22Rv1 (cell line): ENCODE measurements around the gene ATP2B3.
A peak's percentile ranks its signal among the peaks of the same experiment; 100 is the strongest.

Experiments used
- H3K27ac ChIP-seq: fragments of 450-650 bp; 2 replicates; pipeline ENCODE4 v1.5.1; 2017
- ZFX ChIP-seq: fragments of 450-650 bp; IDR thresholded peaks from 2 replicates; pipeline ENCODE4 v1.6.1; 2017; ENCODE audit warnings: antibody characterized with exemption, borderline replicate concordance
- TF ChIP-seq, protein P1 (sequence below): fragments of 450-650 bp; IDR thresholded peaks from 2 replicates; pipeline ENCODE4 v1.5.1; 2017; ENCODE audit warnings: mild to moderate bottlenecking

ATP2B3 gene

DNA sequence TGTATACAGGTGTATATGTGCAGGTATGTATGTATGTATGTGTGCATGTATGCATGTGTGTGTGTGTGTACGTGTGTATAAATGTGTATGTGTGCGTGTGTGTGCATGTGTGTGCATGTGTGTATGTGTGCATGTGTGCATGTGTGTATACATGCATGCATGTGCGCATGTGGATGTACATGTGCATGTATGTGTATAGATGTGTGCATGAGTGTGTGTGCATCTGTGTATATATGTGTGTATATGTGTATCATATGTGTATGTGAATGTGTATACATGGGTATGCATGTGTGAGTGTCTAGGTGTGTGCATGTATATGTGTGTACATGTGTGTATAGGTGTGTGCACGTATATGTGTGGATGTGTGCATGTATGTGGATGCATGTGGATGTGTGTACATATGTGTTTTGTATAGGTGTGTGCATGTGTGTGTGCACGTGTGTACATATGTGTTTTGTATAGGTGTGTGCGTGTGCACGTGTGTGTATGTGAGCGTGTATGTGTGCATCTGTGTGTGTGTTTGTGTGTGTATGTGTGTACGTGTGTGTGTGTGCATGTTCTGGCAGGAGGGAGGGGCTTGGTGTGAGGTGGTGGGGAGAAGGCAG is 16.7 kb upstream of the ATP2B3 start:
- no peak overlapping the region for H3K27ac ChIP-seq
- no peak for TF ChIP-seq ZFX
- TF ChIP-seq, protein P1, sequence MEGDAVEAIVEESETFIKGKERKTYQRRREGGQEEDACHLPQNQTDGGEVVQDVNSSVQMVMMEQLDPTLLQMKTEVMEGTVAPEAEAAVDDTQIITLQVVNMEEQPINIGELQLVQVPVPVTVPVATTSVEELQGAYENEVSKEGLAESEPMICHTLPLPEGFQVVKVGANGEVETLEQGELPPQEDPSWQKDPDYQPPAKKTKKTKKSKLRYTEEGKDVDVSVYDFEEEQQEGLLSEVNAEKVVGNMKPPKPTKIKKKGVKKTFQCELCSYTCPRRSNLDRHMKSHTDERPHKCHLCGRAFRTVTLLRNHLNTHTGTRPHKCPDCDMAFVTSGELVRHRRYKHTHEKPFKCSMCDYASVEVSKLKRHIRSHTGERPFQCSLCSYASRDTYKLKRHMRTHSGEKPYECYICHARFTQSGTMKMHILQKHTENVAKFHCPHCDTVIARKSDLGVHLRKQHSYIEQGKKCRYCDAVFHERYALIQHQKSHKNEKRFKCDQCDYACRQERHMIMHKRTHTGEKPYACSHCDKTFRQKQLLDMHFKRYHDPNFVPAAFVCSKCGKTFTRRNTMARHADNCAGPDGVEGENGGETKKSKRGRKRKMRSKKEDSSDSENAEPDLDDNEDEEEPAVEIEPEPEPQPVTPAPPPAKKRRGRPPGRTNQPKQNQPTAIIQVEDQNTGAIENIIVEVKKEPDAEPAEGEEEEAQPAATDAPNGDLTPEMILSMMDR, result no peak

DNA sequence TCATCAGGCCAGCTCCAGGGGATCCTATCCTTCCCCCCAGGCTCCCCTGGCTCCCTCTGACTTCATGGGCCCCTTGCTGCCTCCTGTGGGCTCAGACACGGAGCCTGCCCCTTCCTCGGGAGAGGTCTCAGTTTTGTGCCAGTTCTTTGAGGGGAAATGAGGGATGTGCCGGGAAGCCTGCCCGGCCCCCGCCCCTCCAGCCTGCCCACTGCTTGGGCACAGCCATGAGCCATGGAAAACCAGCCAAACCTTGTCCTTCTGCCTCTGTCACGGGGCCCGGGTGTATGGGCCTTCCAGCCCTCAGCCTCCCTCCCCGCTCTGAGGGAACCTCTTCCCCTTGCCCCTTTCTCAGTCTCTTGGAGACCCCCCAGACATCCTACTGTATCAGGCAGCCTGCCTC is 15.9 kb upstream of the ATP2B3 start:
- H3K27ac ChIP-seq, result no peak overlapping the region
- TF ChIP-seq ZFX, result no peak
- TF ChIP-seq, protein P1, result no peak

DNA sequence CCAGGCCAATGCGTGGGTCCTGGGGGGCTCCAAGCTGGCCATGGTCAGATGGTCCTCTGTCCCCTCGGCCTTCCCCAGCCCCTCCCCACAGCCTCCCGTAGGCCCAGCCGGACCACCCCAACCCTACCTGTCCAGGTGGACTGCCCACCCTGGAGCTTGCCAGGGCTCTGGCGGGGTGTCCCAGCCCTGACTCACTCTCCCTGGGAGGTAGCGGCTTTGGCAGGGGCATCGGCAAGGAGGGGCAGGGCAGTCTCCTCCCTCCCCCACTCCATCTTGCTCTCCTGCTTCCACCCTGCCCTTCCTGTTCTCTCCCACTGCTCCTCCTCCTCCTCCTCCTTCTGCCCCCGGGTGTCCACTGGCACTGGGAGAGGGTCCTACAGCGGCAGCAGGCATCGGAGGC is 15.3 kb upstream of the ATP2B3 start:
- no peak for TF ChIP-seq ZFX
- TF ChIP-seq, protein P1, result no peak
- H3K27ac ChIP-seq, result no peak overlapping the region

- H3K27ac ChIP-seq, result no peak overlapping the region
- TF ChIP-seq, protein P1, result no peak
- TF ChIP-seq ZFX, result no peak
Observed at GRCh38 chrX:153502796-153503195, 14.6 kb upstream of the ATP2B3 start.

DNA sequence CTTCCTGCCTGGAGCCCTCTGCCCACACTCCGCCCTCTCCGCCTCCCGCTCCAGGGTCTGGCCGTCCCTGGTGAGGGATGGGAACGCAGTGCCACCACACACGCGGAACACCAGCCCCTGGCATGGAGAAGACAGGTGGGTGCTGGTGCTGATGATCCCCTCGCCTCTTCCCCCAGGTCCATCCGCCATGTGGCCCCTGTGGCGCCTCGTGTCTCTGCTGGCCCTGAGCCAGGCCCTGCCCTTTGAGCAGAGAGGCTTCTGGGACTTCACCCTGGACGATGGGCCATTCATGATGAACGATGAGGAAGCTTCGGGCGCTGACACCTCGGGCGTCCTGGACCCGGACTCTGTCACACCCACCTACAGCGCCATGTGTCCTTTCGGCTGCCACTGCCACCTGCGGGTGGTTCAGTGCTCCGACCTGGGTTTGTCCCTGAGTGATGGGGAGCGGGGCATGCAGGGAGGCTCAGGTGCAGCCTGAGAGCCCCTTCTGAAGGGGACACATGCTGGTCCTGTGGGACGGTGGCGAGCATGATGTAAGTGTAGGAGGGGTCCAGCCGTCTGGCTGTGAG is 12.9 kb upstream of the ATP2B3 start:
- no peak overlapping the region for H3K27ac ChIP-seq
- TF ChIP-seq, protein P1, result no peak
- no peak for TF ChIP-seq ZFX

DNA sequence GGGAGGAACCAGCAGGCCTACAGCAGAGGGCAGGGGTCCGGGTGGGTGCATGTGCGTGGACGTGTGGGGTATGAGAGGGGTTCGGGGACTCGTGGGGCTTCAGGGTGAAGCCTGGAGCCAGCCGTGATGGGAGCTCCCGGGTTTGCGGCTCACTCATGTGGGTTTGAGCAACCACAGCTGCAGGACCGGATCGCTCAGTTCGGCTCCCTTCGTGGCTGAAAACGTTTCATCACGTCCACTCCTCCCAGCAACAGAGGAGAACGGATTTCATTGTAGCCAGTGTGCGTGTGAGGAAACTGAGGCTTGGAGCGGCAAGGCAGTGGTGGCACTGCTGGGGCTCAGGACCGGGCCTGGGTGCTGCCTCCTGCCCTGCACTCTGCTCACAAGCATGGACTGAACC is 12.1 kb upstream of the ATP2B3 start:
- no peak overlapping the region for H3K27ac ChIP-seq
- TF ChIP-seq, protein P1, result no peak
- no peak for TF ChIP-seq ZFX

- TF ChIP-seq, protein P1, result peak; percentile 76
- no peak for TF ChIP-seq ZFX
- H3K27ac ChIP-seq, result no peak overlapping the region
Observed at GRCh38 chrX:153507484-153508178, 9.8 kb upstream of the ATP2B3 start.
